ENCODE data around the gene ECE1.

GRCh38 chr1:21175324-21175669 is 115.0 kb downstream of the ECE1 start:
- TF ChIP-seq EZH2 (IDR thresholded peaks at IDR 0.05; ENCODE audit: low read length, missing control alignments) = no peak
- TF ChIP-seq, protein P1, sequence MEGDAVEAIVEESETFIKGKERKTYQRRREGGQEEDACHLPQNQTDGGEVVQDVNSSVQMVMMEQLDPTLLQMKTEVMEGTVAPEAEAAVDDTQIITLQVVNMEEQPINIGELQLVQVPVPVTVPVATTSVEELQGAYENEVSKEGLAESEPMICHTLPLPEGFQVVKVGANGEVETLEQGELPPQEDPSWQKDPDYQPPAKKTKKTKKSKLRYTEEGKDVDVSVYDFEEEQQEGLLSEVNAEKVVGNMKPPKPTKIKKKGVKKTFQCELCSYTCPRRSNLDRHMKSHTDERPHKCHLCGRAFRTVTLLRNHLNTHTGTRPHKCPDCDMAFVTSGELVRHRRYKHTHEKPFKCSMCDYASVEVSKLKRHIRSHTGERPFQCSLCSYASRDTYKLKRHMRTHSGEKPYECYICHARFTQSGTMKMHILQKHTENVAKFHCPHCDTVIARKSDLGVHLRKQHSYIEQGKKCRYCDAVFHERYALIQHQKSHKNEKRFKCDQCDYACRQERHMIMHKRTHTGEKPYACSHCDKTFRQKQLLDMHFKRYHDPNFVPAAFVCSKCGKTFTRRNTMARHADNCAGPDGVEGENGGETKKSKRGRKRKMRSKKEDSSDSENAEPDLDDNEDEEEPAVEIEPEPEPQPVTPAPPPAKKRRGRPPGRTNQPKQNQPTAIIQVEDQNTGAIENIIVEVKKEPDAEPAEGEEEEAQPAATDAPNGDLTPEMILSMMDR (conservative IDR thresholded peaks at IDR 0.05 in 1 of 2, IDR thresholded peaks at IDR 0.05 in 1 of 2; ENCODE audit: low read depth in 1 of 2, low read length in 2 of 2) = no peak
